Measurements from ENCODE around the gene MRPL44.

DNA sequence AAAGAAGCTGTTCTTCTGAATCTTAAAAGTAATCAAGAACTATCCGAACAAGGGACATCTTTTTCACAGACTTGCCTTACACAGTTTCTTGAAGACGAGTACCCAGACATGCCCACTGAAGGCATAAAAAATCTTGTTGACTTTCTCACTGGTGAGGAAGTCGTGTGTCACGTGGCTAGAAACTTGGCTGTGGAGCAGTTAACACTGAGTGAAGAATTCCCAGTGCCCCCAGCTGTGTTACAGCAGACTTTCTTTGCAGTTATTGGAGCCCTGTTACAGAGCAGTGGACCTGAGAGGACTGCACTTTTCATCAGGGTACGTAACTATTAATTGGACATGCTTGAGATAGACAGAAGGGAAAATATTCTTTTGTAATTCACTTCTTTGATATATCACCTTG lies 2.4 kb downstream of the MRPL44 start:
- TF ChIP-seq PAX8 (CRISPR knock-in tag; IDR thresholded peaks at IDR 0.05; ENCODE audit: borderline replicate concordance) (no peak), REPIN1 (CRISPR knock-in tag; IDR thresholded peaks at IDR 0.05; ENCODE audit: borderline replicate concordance, low read depth) (no peak), ZNF776 (CRISPR knock-in tag; IDR thresholded peaks at IDR 0.05) (no peak), MTERF4 (CRISPR knock-in tag; IDR thresholded peaks at IDR 0.05) (no peak), BCL6 (CRISPR knock-in tag; IDR thresholded peaks at IDR 0.05) (no peak), ZNF614 (CRISPR knock-in tag; IDR thresholded peaks at IDR 0.05; ENCODE audit: borderline replicate concordance) (no peak), ZNF431 (CRISPR knock-in tag; IDR thresholded peaks at IDR 0.05; ENCODE audit: borderline replicate concordance, low read depth) (no peak), NCOA1 (CRISPR knock-in tag; IDR thresholded peaks at IDR 0.05) (no peak), KAT2B (IDR thresholded peaks at IDR 0.05; ENCODE audit: borderline replicate concordance, low read depth, low read length) (no peak), STAG1 (CRISPR knock-in tag; IDR thresholded peaks at IDR 0.05) (no peak), ZNF605 (CRISPR knock-in tag; IDR thresholded peaks at IDR 0.05) (no peak)
- TF ChIP-seq, protein P1, sequence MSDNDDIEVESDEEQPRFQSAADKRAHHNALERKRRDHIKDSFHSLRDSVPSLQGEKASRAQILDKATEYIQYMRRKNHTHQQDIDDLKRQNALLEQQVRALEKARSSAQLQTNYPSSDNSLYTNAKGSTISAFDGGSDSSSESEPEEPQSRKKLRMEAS (IDR thresholded peaks at IDR 0.05), result no peak

Data from HepG2 (cell line).